ENCODE data around the gene QPCT. TPM values are rescaled to one million over a fixed set of nuclear protein-coding genes. Genes with fewer than 3 reads are reported as not detected.

Gene QPCT
- total RNA-seq, 1 donor from 2014 or later, result 2.1 TPM

DNA sequence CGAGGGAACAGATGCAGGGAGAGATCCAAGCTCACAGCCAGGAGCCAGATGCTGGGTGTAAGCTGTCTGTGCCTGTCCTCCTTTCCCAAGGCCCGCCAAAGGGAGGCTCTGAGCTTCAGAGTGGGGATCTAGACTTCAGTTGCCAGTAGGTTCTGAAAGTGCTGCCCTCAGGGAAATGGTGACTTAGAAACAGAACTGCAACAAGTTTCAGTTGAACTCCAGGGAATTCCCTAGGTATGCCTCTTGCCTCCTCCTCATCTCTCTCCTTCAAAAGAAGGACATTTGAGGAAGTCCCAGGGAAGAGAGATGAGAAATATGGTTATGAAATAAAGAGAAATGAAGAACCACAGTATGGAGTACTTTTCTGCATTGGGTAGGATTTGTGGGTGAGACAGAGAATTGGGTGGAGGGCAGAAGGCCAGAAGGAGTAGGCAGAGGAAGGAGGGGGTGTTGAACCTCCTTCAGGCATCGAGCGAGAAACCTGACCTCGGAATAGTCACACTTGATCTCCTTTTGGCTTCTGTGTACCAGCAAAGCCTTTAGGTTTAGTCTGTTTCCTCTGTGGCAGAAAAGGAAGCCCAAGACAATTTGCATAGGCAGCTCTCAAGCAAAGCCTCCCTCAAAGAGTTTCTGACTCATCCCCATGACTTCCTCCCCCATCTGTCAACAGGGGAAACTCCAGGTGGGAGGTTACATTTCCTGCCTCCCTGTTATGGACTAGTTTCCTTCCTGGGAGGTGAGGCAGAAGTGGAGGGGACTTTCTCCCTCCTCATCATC is 45.7 kb downstream of the QPCT start:
- peak overlapping the region; percentile 71 for H3K4me3 Mint-ChIP-seq
- no peaks in the 10 kb centered on the region for H3K36me3 Mint-ChIP-seq (ENCODE audit: low read depth)
- H3K27me3 Mint-ChIP-seq, result no peaks in the 10 kb centered on the region
- TF ChIP-seq, protein P1, sequence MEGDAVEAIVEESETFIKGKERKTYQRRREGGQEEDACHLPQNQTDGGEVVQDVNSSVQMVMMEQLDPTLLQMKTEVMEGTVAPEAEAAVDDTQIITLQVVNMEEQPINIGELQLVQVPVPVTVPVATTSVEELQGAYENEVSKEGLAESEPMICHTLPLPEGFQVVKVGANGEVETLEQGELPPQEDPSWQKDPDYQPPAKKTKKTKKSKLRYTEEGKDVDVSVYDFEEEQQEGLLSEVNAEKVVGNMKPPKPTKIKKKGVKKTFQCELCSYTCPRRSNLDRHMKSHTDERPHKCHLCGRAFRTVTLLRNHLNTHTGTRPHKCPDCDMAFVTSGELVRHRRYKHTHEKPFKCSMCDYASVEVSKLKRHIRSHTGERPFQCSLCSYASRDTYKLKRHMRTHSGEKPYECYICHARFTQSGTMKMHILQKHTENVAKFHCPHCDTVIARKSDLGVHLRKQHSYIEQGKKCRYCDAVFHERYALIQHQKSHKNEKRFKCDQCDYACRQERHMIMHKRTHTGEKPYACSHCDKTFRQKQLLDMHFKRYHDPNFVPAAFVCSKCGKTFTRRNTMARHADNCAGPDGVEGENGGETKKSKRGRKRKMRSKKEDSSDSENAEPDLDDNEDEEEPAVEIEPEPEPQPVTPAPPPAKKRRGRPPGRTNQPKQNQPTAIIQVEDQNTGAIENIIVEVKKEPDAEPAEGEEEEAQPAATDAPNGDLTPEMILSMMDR (IDR thresholded peaks at IDR 0.05), result no peak
- no peak overlapping the region for H3K27ac Mint-ChIP-seq
- DNase-seq, result peak; percentile 41
- CTCF ChIA-PET, result interaction anchor here (0.6 to 2.1 kb wide), 9 partner anchors 11 to 487 kb away, joined by 3 to 12 read pairs (median 6); no protein-coding TSS in a partner anchor
- peaks cover 5% of the 10 kb centered on the region for H3K9me3 Mint-ChIP-seq
- intact Hi-C loops (cut with micrococcal nuclease), result loop anchor here (1.0 to 10.0 kb wide), 12 partner anchors 14 to 1115 kb away; partner anchors contain the start of genes CDC42EP3, CEBPZ, GPATCH11 and HEATR5B
- ATAC-seq (ENCODE audit: low read depth), result peak; percentile 92
- POLR2A ChIA-PET, result interaction anchor here (0.6 to 6.5 kb wide), 13 partner anchors 12 to 1361 kb away, joined by 3 to 102 read pairs (median 7); partner anchors contain the start of genes CEBPZ, NDUFAF7, PRKD3 and RMDN2
- H3K4me1 Mint-ChIP-seq, result peaks cover 3% of the 10 kb centered on the region

DNA sequence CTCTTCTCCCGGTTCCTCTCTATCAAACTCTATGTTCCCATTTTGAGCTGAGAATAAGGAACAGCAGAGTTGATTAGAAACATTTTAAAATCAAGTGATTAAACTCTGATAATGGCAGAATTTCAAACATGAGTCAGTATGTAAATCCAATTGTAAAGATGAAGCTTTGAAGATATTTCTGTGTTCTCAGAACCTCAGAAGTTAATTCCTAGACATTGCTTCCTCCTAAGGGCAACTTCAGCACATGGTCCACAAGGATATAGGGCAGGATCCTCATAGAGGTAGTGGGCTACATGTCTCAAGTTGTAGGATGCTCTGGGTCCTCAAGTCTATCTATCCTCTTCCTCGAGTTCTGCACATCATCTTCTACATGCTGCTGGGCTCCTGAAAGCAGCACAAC is 46.3 kb downstream of the QPCT start:
- ATAC-seq (ENCODE audit: low read depth), result peak; percentile 19
- TF ChIP-seq, protein P1 (IDR thresholded peaks at IDR 0.05), result no peak
- DNase-seq, result no peak
- Mint-ChIP-seq H3K4me3 (peak overlapping the region; percentile 71), H3K4me1 (peaks cover 3% of the 10 kb centered on the region), H3K36me3 (ENCODE audit: low read depth) (no peaks in the 10 kb centered on the region), H3K9me3 (peaks cover 5% of the 10 kb centered on the region), H3K27ac (no peak overlapping the region), H3K27me3 (no peaks in the 10 kb centered on the region)
- CTCF ChIA-PET, result interaction anchor here (0.6 to 2.1 kb wide), 9 partner anchors 11 to 487 kb away, joined by 3 to 12 read pairs (median 5); no protein-coding TSS in a partner anchor
- POLR2A ChIA-PET, result interaction anchor here (0.6 to 6.5 kb wide), 13 partner anchors 13 to 1361 kb away, joined by 3 to 102 read pairs (median 6); partner anchors contain the start of genes CEBPZ, NDUFAF7, PRKD3 and RMDN2
- intact Hi-C loops (cut with micrococcal nuclease), result loop anchor here (1.0 to 10.0 kb wide), 12 partner anchors 14 to 1114 kb away; partner anchors contain the start of genes CDC42EP3, CEBPZ, GPATCH11 and HEATR5B

DNA sequence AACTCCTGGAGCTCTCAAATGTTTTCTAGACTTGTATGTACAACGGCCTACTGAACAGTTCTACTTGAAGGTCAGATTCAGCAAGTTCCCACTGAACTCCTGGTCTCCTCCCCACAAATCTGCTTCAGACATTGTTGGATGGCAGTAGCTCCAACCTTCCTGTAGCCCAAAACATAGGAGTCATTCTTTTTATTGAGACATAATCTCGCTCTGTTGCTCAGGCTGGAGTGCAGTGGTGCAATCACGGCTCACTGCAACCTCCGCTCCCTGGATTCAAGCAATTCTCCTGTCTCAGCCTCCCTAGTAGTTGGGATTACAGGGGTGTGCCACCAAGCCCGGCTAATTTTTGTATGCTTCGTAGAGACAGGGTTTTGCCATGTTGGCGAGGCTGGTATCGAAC is 47.3 kb downstream of the QPCT start:
- Mint-ChIP-seq H3K27ac (no peak overlapping the region), H3K36me3 (ENCODE audit: low read depth) (no peaks in the 10 kb centered on the region), H3K4me3 (no peak overlapping the region), H3K9me3 (peaks cover 5% of the 10 kb centered on the region), H3K27me3 (no peaks in the 10 kb centered on the region), H3K4me1 (peaks cover 4% of the 10 kb centered on the region)
- ChIA-PET CTCF (interaction anchor here (1.3 to 1.8 kb wide), 4 partner anchors 12 to 441 kb away, joined by 4 to 12 read pairs (median 6); no protein-coding TSS in a partner anchor), POLR2A (interaction anchor here (0.8 to 6.5 kb wide), 5 partner anchors 14 to 533 kb away, joined by 3 to 102 read pairs (median 27); partner anchors contain the start of genes PRKD3 and RMDN2)
- DNase-seq (no peak), ATAC-seq (ENCODE audit: low read depth) (no peak)
- TF ChIP-seq, protein P1 (IDR thresholded peaks at IDR 0.05), result no peak
- intact Hi-C loops (cut with micrococcal nuclease), result loop anchor here (2.0 to 10.0 kb wide), 6 partner anchors 47 to 1113 kb away; partner anchors contain the start of genes CDC42EP3, GPATCH11, HEATR5B and QPCT

DNA sequence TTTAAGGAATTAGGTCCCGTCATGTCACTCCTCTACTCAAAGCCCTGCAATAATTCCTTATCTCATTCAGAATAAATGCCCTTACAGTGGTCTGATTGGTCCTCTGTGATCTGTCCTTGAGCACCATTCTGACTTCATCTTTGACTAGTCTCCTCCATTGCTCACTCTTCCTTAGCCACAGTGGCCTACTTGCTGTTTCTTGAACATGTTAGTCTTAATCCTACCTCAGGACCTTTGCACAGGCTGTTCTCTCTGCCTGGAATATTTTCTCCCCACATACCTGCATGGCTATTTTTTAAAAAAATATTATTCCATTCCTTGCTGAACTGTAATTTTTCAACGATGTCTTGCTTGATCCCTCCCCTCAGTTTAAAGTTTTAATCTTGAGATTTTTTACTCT is 48.0 kb downstream of the QPCT start:
- ATAC-seq (ENCODE audit: low read depth) (no peak), DNase-seq (no peak)
- H3K9me3 Mint-ChIP-seq, result peaks cover 5% of the 10 kb centered on the region
- TF ChIP-seq, protein P1 (IDR thresholded peaks at IDR 0.05), result no peak
- ChIA-PET CTCF (interaction anchor here (1.7 kb wide), 1 partner anchor 440 kb away, joined by 4 read pairs; no protein-coding TSS in a partner anchor), POLR2A (no interaction called here)
- intact Hi-C loops (cut with micrococcal nuclease), result loop anchor here (5.0 to 10.0 kb wide), 3 partner anchors 280 to 1112 kb away; partner anchors contain the start of genes CDC42EP3 and STRN
- H3K4me3 Mint-ChIP-seq, result no peak overlapping the region
- peaks cover 4% of the 10 kb centered on the region for H3K4me1 Mint-ChIP-seq
- no peak overlapping the region for H3K27ac Mint-ChIP-seq
- H3K36me3 Mint-ChIP-seq (ENCODE audit: low read depth), result no peaks in the 10 kb centered on the region
- H3K27me3 Mint-ChIP-seq, result no peaks in the 10 kb centered on the region
